ENCODE results near the gene ADAMTS1. TPM values are rescaled to one million over a fixed set of nuclear protein-coding genes. Genes with fewer than 3 reads are reported as not detected.
"Not testable (repeated sequence)": the region's sequence is repeated elsewhere in the genome, so short reads cannot be mapped to it uniquely, and the experiment has no call there.

Gene ADAMTS1
- 128 TPM for total RNA-seq

- intact Hi-C loops (cut with DNase I): loop anchor here (5.0 kb wide), 1 partner anchor 78 kb away; no protein-coding TSS in a partner anchor
- peak; percentile 98 for DNase-seq (ENCODE audit: low spot score)
- ATAC-seq: peak; percentile 80
These were observed at the start of gene ADAMTS1 for GRCh38 chr21:26845066-26845758. Gene ADAMTS1, minus strand, starts transcription at chr21:26845409. Its CDS starts 455 bp downstream, at chr21:26844954.

GRCh38 chr21:26892151-26892550 is 46.9 kb upstream of the ADAMTS1 start:
- DNase-seq (ENCODE audit: low spot score) (no peak), ATAC-seq (no peak)
- intact Hi-C loops (cut with DNase I): no loop called here

- intact Hi-C loops (cut with DNase I): no loop called here
- DNase-seq (ENCODE audit: low spot score) (no peak), ATAC-seq (no peak)
These were observed 43.7 kb upstream of the ADAMTS1 start for GRCh38 chr21:26888931-26889330.

- intact Hi-C loops (cut with DNase I): no loop called here
- DNase-seq (ENCODE audit: low spot score): no peak
- ATAC-seq: no peak
These were observed 43.0 kb upstream of the ADAMTS1 start for GRCh38 chr21:26888256-26888655.

- intact Hi-C loops (cut with DNase I): no loop called here
- DNase-seq (ENCODE audit: low spot score): no peak
- ATAC-seq: no peak
These were observed 42.0 kb upstream of the ADAMTS1 start for GRCh38 chr21:26887251-26887650.

- DNase-seq (ENCODE audit: low spot score) (no peak), ATAC-seq (peak; percentile 11)
- intact Hi-C loops (cut with DNase I): no loop called here
These were observed 39.2 kb upstream of the ADAMTS1 start for GRCh38 chr21:26884436-26884835.

GRCh38 chr21:26883768-26884167 is 38.6 kb upstream of the ADAMTS1 start:
- intact Hi-C loops (cut with DNase I): no loop called here
- DNase-seq (ENCODE audit: low spot score): no peak
- peak; percentile 91 for ATAC-seq

- intact Hi-C loops (cut with DNase I): no loop called here
- no peak for DNase-seq (ENCODE audit: low spot score)
- no peak for ATAC-seq
These were observed 36.5 kb upstream of the ADAMTS1 start for GRCh38 chr21:26881504-26882228.

- ATAC-seq (no peak), DNase-seq (ENCODE audit: low spot score) (no peak)
- intact Hi-C loops (cut with DNase I): no loop called here
These were observed 31.8 kb upstream of the ADAMTS1 start for GRCh38 chr21:26877018-26877417.

- intact Hi-C loops (cut with DNase I): no loop called here
- ATAC-seq: no peak
- no peak for DNase-seq (ENCODE audit: low spot score)
These were observed 29.1 kb upstream of the ADAMTS1 start for GRCh38 chr21:26874347-26874746.

GRCh38 chr21:26865857-26866256 is 20.6 kb upstream of the ADAMTS1 start:
- no peak for ATAC-seq

GRCh38 chr21:26856871-26857350 is 11.7 kb upstream of the ADAMTS1 start:
- intact Hi-C loops (cut with DNase I); ATAC-seq; DNase-seq (ENCODE audit: low spot score): not testable (repeated sequence)

More at GRCh38 chr21:26865857-26866256, 20.6 kb upstream of the ADAMTS1 start:
- intact Hi-C loops (cut with DNase I): loop anchor here (10.0 kb wide), 1 partner anchor 829 kb away; no protein-coding TSS in a partner anchor
- DNase-seq (ENCODE audit: low spot score): no peak

GRCh38 chr21:26854695-26855094 is 9.5 kb upstream of the ADAMTS1 start:
- ATAC-seq; DNase-seq (ENCODE audit: low spot score); intact Hi-C loops (cut with DNase I): not testable (repeated sequence)

- DNase-seq (ENCODE audit: low spot score) (no peak), ATAC-seq (no peak)
- intact Hi-C loops (cut with DNase I): no loop called here
These were observed 7.2 kb upstream of the ADAMTS1 start for GRCh38 chr21:26852423-26852822.

GRCh38 chr21:26851109-26851944 is 6.1 kb upstream of the ADAMTS1 start:
- DNase-seq (ENCODE audit: low spot score): no peak
- intact Hi-C loops (cut with DNase I): no loop called here
- no peak for ATAC-seq

- no peak for ATAC-seq
- DNase-seq (ENCODE audit: low spot score): no peak
- intact Hi-C loops (cut with DNase I): no loop called here
These were observed 5.0 kb upstream of the ADAMTS1 start for GRCh38 chr21:26850116-26850643.

GRCh38 chr21:26849428-26850115 is 4.4 kb upstream of the ADAMTS1 start:
- DNase-seq (ENCODE audit: low spot score) (no peak), ATAC-seq (no peak)
- intact Hi-C loops (cut with DNase I): loop anchor here (5.0 kb wide), 1 partner anchor 82 kb away; no protein-coding TSS in a partner anchor

GRCh38 chr21:26847921-26848320 is 2.7 kb upstream of the ADAMTS1 start:
- intact Hi-C loops (cut with DNase I): loop anchor here (5.0 kb wide), 1 partner anchor 81 kb away; no protein-coding TSS in a partner anchor
- no peak for ATAC-seq
- no peak for DNase-seq (ENCODE audit: low spot score)
